WERI-Rb-1 (cell line): ENCODE data around the gene ERMAP.

Experiments
- DNase-seq: peaks from one replicate; pipeline ENCODE4 v3.0.0-alpha.2; 2020
- H3K27ac ChIP-seq: fragments of 250-450 bp; sonication (Bioruptor Pico); 2 replicates; pipeline ENCODE4 v1.5.1; 2020; ENCODE audit warnings: mild to moderate bottlenecking, moderate library complexity
- H3K27me3 ChIP-seq: fragments of 250-450 bp; sonication (Bioruptor Pico); 2 replicates; pipeline ENCODE4 v1.5.1; 2021; ENCODE audit warnings: mild to moderate bottlenecking, low read depth, moderate library complexity; ENCODE audit not compliant: insufficient read depth, severe bottlenecking
- H3K36me3 ChIP-seq: fragments of 250-450 bp; sonication (Bioruptor Pico); 2 replicates; pipeline ENCODE4 v1.5.1; 2020; ENCODE audit warnings: mild to moderate bottlenecking, moderate library complexity
- H3K4me3 ChIP-seq: 2 replicates; pipeline ENCODE4 v1.5.1; 2011; ENCODE audit warnings: low read depth, mild to moderate bottlenecking, control low read depth, low read length
- H3K9me3 ChIP-seq: fragments of 250-450 bp; sonication (Bioruptor Pico); 2 replicates; pipeline ENCODE4 v1.5.1; 2021; ENCODE audit warnings: mild to moderate bottlenecking, moderate library complexity; ENCODE audit not compliant: severe bottlenecking
- TF ChIP-seq, protein P1 (sequence below): IDR thresholded peaks from 2 replicates; pipeline ENCODE4 v1.5.1; 2011; ENCODE audit warnings: low read depth, mild to moderate bottlenecking, control low read depth, inconsistent platforms, low read length

The ERMAP gene

DNA sequence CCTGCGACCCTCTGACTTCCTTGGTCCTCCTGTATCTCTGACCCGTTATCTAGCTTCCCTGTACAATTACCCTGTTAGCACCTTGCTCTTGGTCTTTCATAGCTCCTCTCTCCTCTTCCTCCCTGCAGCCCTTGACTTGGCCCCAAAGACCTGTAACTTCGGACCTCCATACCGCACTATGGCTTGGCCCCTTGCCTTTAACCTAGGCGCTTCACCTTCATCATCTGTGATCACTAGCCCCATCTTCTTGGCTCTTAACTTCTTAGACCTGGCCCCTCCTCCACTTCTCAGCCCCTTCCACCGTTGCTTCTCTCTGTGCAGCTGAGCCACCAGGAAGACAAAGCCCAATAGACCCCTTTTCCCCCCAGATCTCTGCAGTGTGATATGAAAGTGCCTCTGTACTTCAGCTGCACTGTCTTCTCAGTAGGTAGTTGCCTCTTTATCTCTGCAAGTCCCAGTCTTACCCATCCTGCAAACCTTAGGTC is 30.2 kb downstream of the ERMAP start:
- Histone ChIP-seq H3K4me3 (peak overlapping the region; percentile 60), H3K36me3 (peaks cover 24% of the 10 kb centered on the region), H3K27me3 (no peaks in the 10 kb centered on the region), H3K27ac (peak overlapping the region; percentile 89), H3K9me3 (no peaks in the 10 kb centered on the region)
- no peak for DNase-seq
- TF ChIP-seq, protein P1, sequence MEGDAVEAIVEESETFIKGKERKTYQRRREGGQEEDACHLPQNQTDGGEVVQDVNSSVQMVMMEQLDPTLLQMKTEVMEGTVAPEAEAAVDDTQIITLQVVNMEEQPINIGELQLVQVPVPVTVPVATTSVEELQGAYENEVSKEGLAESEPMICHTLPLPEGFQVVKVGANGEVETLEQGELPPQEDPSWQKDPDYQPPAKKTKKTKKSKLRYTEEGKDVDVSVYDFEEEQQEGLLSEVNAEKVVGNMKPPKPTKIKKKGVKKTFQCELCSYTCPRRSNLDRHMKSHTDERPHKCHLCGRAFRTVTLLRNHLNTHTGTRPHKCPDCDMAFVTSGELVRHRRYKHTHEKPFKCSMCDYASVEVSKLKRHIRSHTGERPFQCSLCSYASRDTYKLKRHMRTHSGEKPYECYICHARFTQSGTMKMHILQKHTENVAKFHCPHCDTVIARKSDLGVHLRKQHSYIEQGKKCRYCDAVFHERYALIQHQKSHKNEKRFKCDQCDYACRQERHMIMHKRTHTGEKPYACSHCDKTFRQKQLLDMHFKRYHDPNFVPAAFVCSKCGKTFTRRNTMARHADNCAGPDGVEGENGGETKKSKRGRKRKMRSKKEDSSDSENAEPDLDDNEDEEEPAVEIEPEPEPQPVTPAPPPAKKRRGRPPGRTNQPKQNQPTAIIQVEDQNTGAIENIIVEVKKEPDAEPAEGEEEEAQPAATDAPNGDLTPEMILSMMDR: no peak

DNA sequence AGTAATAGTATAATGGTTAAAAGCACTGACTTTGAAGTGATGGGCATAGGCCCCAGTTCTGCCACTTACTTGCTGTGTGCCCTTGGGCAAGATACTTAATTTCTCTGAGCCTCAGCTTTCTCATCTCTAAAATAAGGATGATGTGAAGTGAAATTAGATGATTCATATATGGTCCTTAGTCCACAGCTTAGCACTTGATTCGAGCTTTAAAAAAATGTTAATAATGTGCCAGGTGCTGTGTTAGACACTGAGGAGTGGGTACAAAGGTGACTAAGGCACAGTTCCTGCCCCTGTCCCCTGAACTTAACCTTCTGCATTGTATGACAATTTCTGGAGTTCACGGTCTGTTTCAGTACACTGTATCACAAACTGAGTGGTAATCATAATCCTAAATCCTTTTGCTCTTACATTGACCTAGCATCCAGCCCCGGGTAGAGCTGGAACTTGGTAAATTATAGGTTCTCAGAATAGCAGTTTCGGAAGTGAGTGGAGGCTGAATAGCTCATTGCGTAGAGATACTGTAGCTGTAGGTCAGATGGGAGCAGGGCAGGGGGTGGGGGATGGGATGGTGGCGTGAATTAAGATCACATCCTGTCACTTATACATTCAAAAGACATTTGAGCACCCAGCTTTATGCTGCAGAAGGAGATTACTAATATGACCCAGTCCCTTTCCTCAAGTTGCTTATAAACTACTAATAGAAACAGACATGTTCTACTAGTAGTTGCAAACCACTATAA is 31.0 kb downstream of the ERMAP start:
- Histone ChIP-seq H3K4me3 (no peak overlapping the region; the same call in 1 of the 2 replicates), H3K36me3 (peaks cover 30% of the 10 kb centered on the region), H3K9me3 (no peaks in the 10 kb centered on the region), H3K27ac (no peak overlapping the region), H3K27me3 (no peaks in the 10 kb centered on the region)
- no peak for DNase-seq
- TF ChIP-seq, protein P1: no peak

DNA sequence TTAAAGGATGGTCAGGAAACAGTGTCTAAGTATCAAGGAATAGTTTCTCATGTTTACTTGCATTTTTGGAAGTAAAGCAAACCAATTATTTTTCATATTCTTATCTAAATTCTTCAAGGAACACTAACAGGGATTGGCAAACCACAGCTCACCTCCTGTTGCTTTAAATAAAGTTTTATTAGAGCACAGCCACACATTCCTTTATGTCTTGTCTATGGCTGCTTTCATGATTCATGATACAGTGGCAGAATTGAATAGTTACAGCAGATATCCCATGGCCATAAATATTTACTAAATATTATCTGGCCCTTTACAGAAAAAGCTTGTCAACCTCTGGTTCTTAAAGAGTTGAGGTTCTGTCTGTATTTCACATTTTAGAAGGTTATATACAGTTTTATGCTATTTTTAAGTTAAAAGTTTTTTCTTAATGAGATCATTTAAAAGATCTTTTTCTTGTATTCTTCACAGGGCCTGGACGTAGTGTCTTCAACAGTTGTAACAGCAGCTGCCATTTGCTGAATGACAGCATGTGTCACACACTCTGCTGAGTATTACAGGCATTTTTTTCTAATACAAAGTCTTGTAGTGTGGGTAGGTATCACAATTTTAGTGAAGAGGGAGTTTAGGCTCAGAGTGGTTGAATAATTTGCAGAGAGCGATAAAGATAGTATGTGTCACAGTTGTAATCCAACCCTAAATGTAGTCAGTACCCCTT is 32.1 kb downstream of the ERMAP start:
- TF ChIP-seq, protein P1: no peak
- no peak for DNase-seq

DNA sequence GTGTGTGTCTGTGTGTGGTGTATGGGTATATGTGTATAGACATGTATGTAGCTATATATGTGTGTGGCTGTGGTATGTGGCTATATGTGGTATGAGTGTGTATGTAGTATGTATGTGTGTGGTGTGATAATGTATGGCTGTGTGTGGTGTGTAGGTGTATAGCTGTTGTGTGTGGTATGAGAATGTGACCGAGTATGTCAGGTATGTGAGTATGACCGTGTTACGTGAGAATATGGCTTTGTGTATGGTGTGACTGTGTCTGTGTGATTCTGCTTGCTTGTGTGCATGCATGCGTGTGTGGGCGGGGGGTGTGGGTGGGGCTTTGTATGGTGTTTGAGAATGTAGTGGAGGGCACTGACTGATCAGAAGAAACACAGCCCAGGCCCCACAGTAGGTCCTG is 33.0 kb downstream of the ERMAP start:
- TF ChIP-seq, protein P1: no peak
- Histone ChIP-seq H3K27ac (no peak overlapping the region), H3K36me3 (peaks cover 30% of the 10 kb centered on the region), H3K4me3 (no peak overlapping the region), H3K9me3 (no peaks in the 10 kb centered on the region), H3K27me3 (no peaks in the 10 kb centered on the region)
- DNase-seq: no peak

More for the DNA sequence above, 32.1 kb downstream of the ERMAP start:
- Histone ChIP-seq H3K27me3 (no peaks in the 10 kb centered on the region), H3K27ac (no peak overlapping the region), H3K36me3 (peaks cover 30% of the 10 kb centered on the region), H3K4me3 (no peak overlapping the region), H3K9me3 (no peaks in the 10 kb centered on the region)

DNA sequence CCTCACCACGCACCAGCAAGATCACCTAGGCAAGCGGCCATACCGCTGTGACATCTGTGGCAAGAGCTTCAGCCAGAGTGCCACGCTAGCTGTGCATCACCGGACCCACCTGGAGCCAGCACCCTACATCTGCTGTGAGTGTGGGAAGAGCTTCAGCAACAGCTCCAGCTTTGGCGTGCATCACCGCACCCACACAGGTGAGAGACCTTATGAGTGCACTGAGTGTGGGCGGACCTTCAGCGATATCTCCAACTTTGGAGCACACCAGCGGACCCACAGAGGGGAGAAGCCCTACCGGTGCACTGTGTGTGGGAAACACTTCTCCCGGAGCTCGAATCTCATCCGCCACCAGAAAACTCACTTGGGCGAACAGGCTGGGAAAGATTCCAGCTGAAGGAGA is 34.5 kb downstream of the ERMAP start:
- Histone ChIP-seq H3K4me3 (no peak overlapping the region), H3K27me3 (no peaks in the 10 kb centered on the region), H3K27ac (no peak overlapping the region), H3K36me3 (peaks cover 30% of the 10 kb centered on the region), H3K9me3 (peaks cover 1% of the 10 kb centered on the region)
- no peak for DNase-seq
- TF ChIP-seq, protein P1: no peak
